OCI-LY3 (cell line): Measurements from ENCODE around the gene GPR176.

Experiments
- EZH2phosphoT487 ChIP-seq: fragments of 200-600 bp; shearing (Covaris generic); IDR thresholded peaks from 2 replicates; pipeline ENCODE4 v1.6.1; 2018; ENCODE audit warnings: antibody characterized with exemption, mixed run types, low read depth
- TF ChIP-seq, protein P1 (sequence below): fragments of 200-600, 300-600 bp; sonication (generic); IDR thresholded peaks from 2 replicates; pipeline ENCODE4 v1.5.1; 2014; ENCODE audit warnings: antibody characterized with exemption, low read length, low read depth

DNA sequence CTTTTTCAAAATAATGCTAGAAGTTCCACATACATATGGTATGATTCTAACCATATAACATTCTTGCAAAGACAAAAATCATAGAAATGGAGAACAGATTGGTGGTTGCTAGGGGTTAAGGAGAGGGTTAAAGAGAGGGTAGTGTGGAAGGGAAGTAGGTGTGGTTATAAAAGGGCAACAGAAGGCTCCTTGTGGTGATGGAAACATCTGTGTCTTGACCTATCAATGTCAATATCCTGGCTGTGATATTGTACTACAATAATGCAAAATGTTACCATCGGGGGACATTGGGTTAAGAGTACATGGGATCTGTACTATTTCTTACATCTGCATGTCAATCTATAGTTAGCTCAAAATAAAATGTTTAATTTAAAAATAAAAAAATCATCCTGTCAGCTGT, 69.6 kb downstream of the GPR176 start:
- TF ChIP-seq, protein P1, sequence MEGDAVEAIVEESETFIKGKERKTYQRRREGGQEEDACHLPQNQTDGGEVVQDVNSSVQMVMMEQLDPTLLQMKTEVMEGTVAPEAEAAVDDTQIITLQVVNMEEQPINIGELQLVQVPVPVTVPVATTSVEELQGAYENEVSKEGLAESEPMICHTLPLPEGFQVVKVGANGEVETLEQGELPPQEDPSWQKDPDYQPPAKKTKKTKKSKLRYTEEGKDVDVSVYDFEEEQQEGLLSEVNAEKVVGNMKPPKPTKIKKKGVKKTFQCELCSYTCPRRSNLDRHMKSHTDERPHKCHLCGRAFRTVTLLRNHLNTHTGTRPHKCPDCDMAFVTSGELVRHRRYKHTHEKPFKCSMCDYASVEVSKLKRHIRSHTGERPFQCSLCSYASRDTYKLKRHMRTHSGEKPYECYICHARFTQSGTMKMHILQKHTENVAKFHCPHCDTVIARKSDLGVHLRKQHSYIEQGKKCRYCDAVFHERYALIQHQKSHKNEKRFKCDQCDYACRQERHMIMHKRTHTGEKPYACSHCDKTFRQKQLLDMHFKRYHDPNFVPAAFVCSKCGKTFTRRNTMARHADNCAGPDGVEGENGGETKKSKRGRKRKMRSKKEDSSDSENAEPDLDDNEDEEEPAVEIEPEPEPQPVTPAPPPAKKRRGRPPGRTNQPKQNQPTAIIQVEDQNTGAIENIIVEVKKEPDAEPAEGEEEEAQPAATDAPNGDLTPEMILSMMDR = no peak
- TF ChIP-seq EZH2phosphoT487 = no peak
